Activated CD4-positive, alpha-beta T cell treated with anti-CD3 and anti-CD28 coated beads for 24 hours (primary cell): ENCODE results near the gene PBX3.

Experiments
- DNase-seq, 2 donors: peaks; one replicate each; pipeline ENCODE4 v3.0.0-alpha.2; 2020; ENCODE audit warnings: low read depth in 2 of 2

PBX3 gene

GRCh38 chr9:125995006-125995405 lies 247.8 kb downstream of the PBX3 start:
- no peak for DNase-seq

- DNase-seq, result no peak
These were observed 248.5 kb downstream of the PBX3 start for GRCh38 chr9:125995706-125996105.

GRCh38 chr9:125996791-125997190 lies 249.6 kb downstream of the PBX3 start:
- DNase-seq, result no peak

GRCh38 chr9:125997196-125997823 lies 250.1 kb downstream of the PBX3 start:
- no peak for DNase-seq

- no peak for DNase-seq
These were observed 251.8 kb downstream of the PBX3 start for GRCh38 chr9:125998837-125999503.

GRCh38 chr9:125999504-125999881 lies 252.3 kb downstream of the PBX3 start:
- DNase-seq, result no peak

GRCh38 chr9:126000256-126000655 lies 253.1 kb downstream of the PBX3 start:
- DNase-seq, result no peak

GRCh38 chr9:126000731-126001580 lies 253.8 kb downstream of the PBX3 start:
- no peak for DNase-seq

GRCh38 chr9:126001581-126002225 lies 254.5 kb downstream of the PBX3 start:
- no peak for DNase-seq

GRCh38 chr9:126002476-126003350 lies 255.5 kb downstream of the PBX3 start:
- DNase-seq, result no peak

- no peak for DNase-seq
These were observed 261.9 kb downstream of the PBX3 start for GRCh38 chr9:126009047-126009446.

- DNase-seq, result no peak
These were observed 267.6 kb downstream of the PBX3 start for GRCh38 chr9:126014726-126015125.

GRCh38 chr9:126015424-126015823 lies 268.3 kb downstream of the PBX3 start:
- no peak for DNase-seq

GRCh38 chr9:126016579-126017290 lies 269.6 kb downstream of the PBX3 start:
- DNase-seq, result no peak
